GM12878 (cell line): ENCODE results near the gene OR6Q1. TPM values are rescaled to one million over a fixed set of nuclear protein-coding genes. Genes with fewer than 3 reads are reported as not detected.

ENCODE experiments used
- ATAC-seq: fragments of 200-7000 bp; cut with Tn5 transposase; 3 replicates; pipeline ENCODE4 v1.9.1; 2020; ENCODE audit warnings: mild to moderate bottlenecking, moderate library complexity
- BruUV-seq: library from RNA; stranded (reverse); fragments of 400-500 nt; replicated peaks from 2 replicates; lab custom pipeline; 2021; lab: Mats Ljungman, UMichigan
- CTCF ChIA-PET: fragments of 300-600 bp; sonication (Branson Sonifier 250); formaldehyde crosslinking; extraction: SDS; loops from one replicate; lab custom pipeline; 2021; ENCODE audit warnings: inconsistent platforms; lab: Yijun Ruan, JAX
- POLR2A ChIA-PET: fragments of 350-600 bp; formaldehyde crosslinking; extraction: SDS; loops from one replicate; lab custom pipeline; 2021; ENCODE audit warnings: inconsistent platforms; lab: Charles Lee
- RAD21 ChIA-PET: fragments of 300-600 bp; sonication (Branson Sonifier 250); formaldehyde crosslinking; loops from one replicate; lab custom pipeline; 2023; ENCODE audit warnings: antibody characterized with exemption; ENCODE audit not compliant: unreplicated experiment; lab: Charles Lee
- SMC1A ChIA-PET: fragments of 300-600 bp; sonication (Branson Sonifier 250); formaldehyde crosslinking; loops from one replicate; lab custom pipeline; 2023; ENCODE audit not compliant: unreplicated experiment, uncharacterized antibody; lab: Charles Lee
- DNase-seq: peaks from one replicate; pipeline ENCODE4 v3.0.0-alpha.2; 2011; ENCODE audit warnings: low read depth, low spot score
- FAIRE-seq: peaks from 3 replicates; lab custom pipeline; 2011; peaks lifted over from hg19 to GRCh38; lab: Jason Lieb, UNC
- H2AFZ ChIP-seq: 2 replicates; pipeline ENCODE4 v1.6.0; 2011; ENCODE audit warnings: low read depth, low read length, control low read depth; ENCODE audit not compliant: control insufficient read depth
- H3K27ac ChIP-seq: 2 replicates; pipeline ENCODE4 v1.5.1; 2011; ENCODE audit warnings: control low read depth; ENCODE audit not compliant: control insufficient read depth, insufficient read depth
- H3K27me3 ChIP-seq, 2 experiments: replicated peaks in 1 of 2; 2 replicates each; pipeline versions ENCODE4 v1.6.0 to v1.6.1; 2011; ENCODE audit warnings: low read length in 1 of 2; ENCODE audit not compliant: control insufficient read depth in 2 of 2, insufficient read depth in 2 of 2
- H3K36me3 ChIP-seq, 2 experiments: 2 replicates each; pipeline ENCODE4 v1.5.1; 2011; ENCODE audit warnings: low read length in 1 of 2; ENCODE audit not compliant: control insufficient read depth in 2 of 2, insufficient read depth in 2 of 2
- H3K4me1 ChIP-seq: 2 replicates; pipeline ENCODE4 v1.6.1; 2011; ENCODE audit warnings: mild to moderate bottlenecking, low read length, moderate library complexity, mixed read lengths; ENCODE audit not compliant: control insufficient read depth, insufficient read depth
- H3K4me2 ChIP-seq: 2 replicates; pipeline ENCODE4 v1.6.0; 2011; ENCODE audit warnings: control low read depth; ENCODE audit not compliant: control insufficient read depth, insufficient read depth
- H3K4me3 ChIP-seq: fragments of 200-600 bp; sonication (generic); 2 replicates; pipeline ENCODE4 v1.5.1; 2016
- H3K79me2 ChIP-seq: 2 replicates; pipeline ENCODE4 v1.6.0; 2011; ENCODE audit warnings: low read length; ENCODE audit not compliant: control insufficient read depth, insufficient read depth
- H3K9ac ChIP-seq: 2 replicates; pipeline ENCODE4 v1.8.0; 2011; ENCODE audit warnings: low read length, control low read depth, mixed read lengths; ENCODE audit not compliant: control insufficient read depth, insufficient read depth
- H3K9me3 ChIP-seq: replicated peaks from 3 replicates; pipeline ENCODE4 v1.5.1; 2011; ENCODE audit warnings: mild to moderate bottlenecking, low read length; ENCODE audit not compliant: control insufficient read depth, insufficient read depth
- H4K20me1 ChIP-seq: 2 replicates; pipeline ENCODE4 v1.6.0; 2011; ENCODE audit not compliant: control insufficient read depth, insufficient read depth
- ATF3 ChIP-seq: IDR thresholded peaks from 2 replicates; pipeline ENCODE4 v1.6.1; 2011; ENCODE audit warnings: low read depth, mild to moderate bottlenecking, low read length, moderate library complexity, borderline replicate concordance; ENCODE audit errors: extremely low read depth
- ATF7 ChIP-seq: fragments of 450-650 bp; IDR thresholded peaks from 2 replicates; pipeline ENCODE4 v1.6.1; 2016; ENCODE audit warnings: low read depth, mild to moderate bottlenecking
- BHLHE40 ChIP-seq, 2 experiments: fragments of 450-650 bp in 1 of 2; IDR thresholded peaks; 2 replicates each; pipeline ENCODE4 v1.6.1; 2011 to 2017; ENCODE audit warnings: low read depth in 2 of 2, borderline replicate concordance in 1 of 2, improper control_type of control experiment in 1 of 2, low read length in 1 of 2, mild to moderate bottlenecking in 1 of 2
- CHD4 ChIP-seq: fragments of 200-600 bp; sonication (generic); IDR thresholded peaks from 2 replicates; pipeline ENCODE4 v1.6.1; 2016; ENCODE audit warnings: mild to moderate bottlenecking
- EGR1 ChIP-seq, 2 experiments: IDR thresholded peaks; 1 replicate in 1 of 2; 2 replicates in 1 of 2; pipeline ENCODE4 v1.6.1; 2011 to 2012; ENCODE audit warnings: low read depth in 2 of 2, low read length in 2 of 2, borderline replicate concordance in 1 of 2, mild to moderate bottlenecking in 1 of 2, moderate library complexity in 1 of 2
- FOXK2 ChIP-seq: fragments of 450-650 bp; IDR thresholded peaks from 2 replicates; pipeline ENCODE4 v1.6.1; 2017; ENCODE audit warnings: mild to moderate bottlenecking, moderate library complexity
- GATAD2B ChIP-seq: fragments of 450-650 bp; conservative IDR thresholded peaks from 2 replicates; pipeline ENCODE4 v1.6.1; 2017; ENCODE audit warnings: low read depth, mild to moderate bottlenecking, moderate library complexity
- MEF2A ChIP-seq: IDR thresholded peaks from 2 replicates; pipeline ENCODE4 v1.6.1; 2011; ENCODE audit warnings: low read depth, mild to moderate bottlenecking, low read length, moderate library complexity; ENCODE audit not compliant: insufficient read depth
- NFIC ChIP-seq: IDR thresholded peaks from 2 replicates; pipeline ENCODE4 v1.6.1; 2012; ENCODE audit warnings: low read depth, mild to moderate bottlenecking, inconsistent platforms, low read length, moderate library complexity
- NR2C2 ChIP-seq: IDR thresholded peaks from 2 replicates; pipeline ENCODE4 v1.6.1; 2011; ENCODE audit warnings: borderline replicate concordance, low read depth; ENCODE audit not compliant: control insufficient read depth, insufficient read length
- NR2F1 ChIP-seq: fragments of 450-650 bp; conservative IDR thresholded peaks from 2 replicates; pipeline ENCODE4 v1.6.1; 2017; ENCODE audit warnings: mild to moderate bottlenecking
- POLR2AphosphoS5 ChIP-seq: IDR thresholded peaks from 2 replicates; pipeline ENCODE4 v1.6.1; 2011; ENCODE audit warnings: mild to moderate bottlenecking, low read length, inconsistent platforms
- SMC3 ChIP-seq: IDR thresholded peaks from 2 replicates; pipeline ENCODE4 v1.6.1; 2011; ENCODE audit warnings: low read length, improper control_type of control experiment, borderline replicate concordance
- WGBS: methylation state at CpG from one replicate; pipeline ENCODE4 v1.1.6; 2016; ENCODE audit warnings: low lambda C conversion rate; ENCODE audit not compliant: insufficient replicate concordance, insufficient coverage; ENCODE audit errors: missing lambda C conversion rate; 5-methylcytosine and 5-hydroxymethylcytosine counted together
- in situ Hi-C: fragments of 300-500 bp; cut with MboI; formaldehyde crosslinking; loops from 9 replicates; pipeline ENCODE4 v1.14.3; 2018; ENCODE audit warnings: mixed read lengths
- intact Hi-C: fragments of 100-400 bp; cut with micrococcal nuclease; formaldehyde crosslinking; loops from one replicate; pipeline ENCODE4 v1.14.2; 2022; ENCODE audit not compliant: unreplicated experiment
- polyA plus RNA-seq, 11 experiments: library from polyadenylated mRNA; depleted of rRNA in 4 of 11; unstranded in 6 of 11; stranded (reverse) in 5 of 11; fragments of >200 nt; fragmentation: Nextera tagmentation in 4 of 11; fragmentation: Illumina TruSeq in 1 of 11; extraction: Ambion mirVana in 4 of 11; extraction: Trizol in 1 of 11; gene quantifications; 1 replicate in 1 of 11; 2 replicates in 10 of 11; pipeline versions ENCODE4 v1.2.1 to v1.2.3, GENCODE V29; 2011 to 2016; ENCODE audit warnings: inconsistent platforms in 2 of 11, missing spikeins in 2 of 11, low read depth in 1 of 11
- total RNA-seq, 4 experiments: library from RNA; depleted of rRNA in 3 of 4; stranded (reverse); fragments of >200 nt in 3 of 4; fragmentation: Illumina TruSeq in 1 of 4; extraction: Trizol in 1 of 4; gene quantifications; 2 replicates each; pipeline versions ENCODE4 v1.2.1 to v1.2.3, GENCODE V29; 2013 to 2021
- TF ChIP-seq, protein P1 (sequence below): fragments of 450-650 bp; IDR thresholded peaks from 2 replicates; pipeline ENCODE4 v1.6.1; 2016; ENCODE audit warnings: mild to moderate bottlenecking
- TF ChIP-seq, protein P2 (sequence below): IDR thresholded peaks from 2 replicates; pipeline ENCODE4 v1.6.1; 2012; ENCODE audit warnings: low read depth, low read length, improper control_type of control experiment

OR6Q1 gene
- total and polyA plus RNA-seq, 10 of the 15 experiments (the other 5 are each of a cell fraction or from before 2014, with no cell fraction given) = not detected

DNA sequence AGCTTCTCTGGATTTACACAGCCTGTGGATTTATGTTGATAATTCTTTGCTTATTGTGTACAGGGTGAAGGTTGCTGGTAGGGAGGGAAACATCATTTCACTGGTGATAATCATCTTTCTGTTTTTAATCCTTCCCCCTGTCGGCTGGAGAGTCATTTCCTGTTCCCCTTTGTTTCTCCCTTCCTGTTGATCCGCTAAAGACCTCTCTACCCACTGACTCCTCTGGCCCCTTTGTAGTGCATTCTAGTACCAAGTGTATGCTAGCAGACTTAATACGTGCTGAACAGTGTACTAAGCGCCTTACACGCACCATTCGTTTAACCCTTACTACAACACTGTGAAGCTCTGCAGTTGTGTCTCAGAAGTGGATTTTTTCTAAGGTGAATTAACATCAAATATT lies 26.1 kb upstream of the OR6Q1 start:
- BruUV-seq = no TSS peak
- Histone ChIP-seq H2AFZ (no peak overlapping the region), H3K36me3 (no peaks in the 10 kb centered on the region), H4K20me1 (no peaks in the 10 kb centered on the region), H3K9ac (no peak overlapping the region), H3K4me2 (no peak overlapping the region), H3K79me2 (no peaks in the 10 kb centered on the region), H3K9me3 (no peaks in the 10 kb centered on the region), H3K27me3 (no peaks in the 10 kb centered on the region)
- ChIA-PET POLR2A (no interaction called here), SMC1A (no interaction called here), RAD21 (no interaction called here)
- 40% methylated on average over 6 of the region's 6 CpGs for WGBS
- in situ Hi-C loops = no loop called here
- FAIRE-seq (no peak), DNase-seq (no peak), ATAC-seq (no peak)
- TF ChIP-seq BHLHE40 (IDR thresholded peaks at IDR 0.05; ENCODE audit: borderline replicate concordance in 1 of 2, low read depth in 2 of 2, low read length in 1 of 2) (no peak), SMC3 (no peak), EGR1 (IDR thresholded peaks at IDR 0.05; ENCODE audit: borderline replicate concordance in 1 of 2, low read depth in 2 of 2, low read length in 2 of 2) (no peak), GATAD2B (no peak), FOXK2 (no peak), NFIC (no peak), POLR2AphosphoS5 (no peak), NR2C2 (no peak), ATF7 (no peak), CHD4 (no peak), ATF3 (no peak), MEF2A (no peak), NR2F1 (no peak)
- TF ChIP-seq, protein P1, sequence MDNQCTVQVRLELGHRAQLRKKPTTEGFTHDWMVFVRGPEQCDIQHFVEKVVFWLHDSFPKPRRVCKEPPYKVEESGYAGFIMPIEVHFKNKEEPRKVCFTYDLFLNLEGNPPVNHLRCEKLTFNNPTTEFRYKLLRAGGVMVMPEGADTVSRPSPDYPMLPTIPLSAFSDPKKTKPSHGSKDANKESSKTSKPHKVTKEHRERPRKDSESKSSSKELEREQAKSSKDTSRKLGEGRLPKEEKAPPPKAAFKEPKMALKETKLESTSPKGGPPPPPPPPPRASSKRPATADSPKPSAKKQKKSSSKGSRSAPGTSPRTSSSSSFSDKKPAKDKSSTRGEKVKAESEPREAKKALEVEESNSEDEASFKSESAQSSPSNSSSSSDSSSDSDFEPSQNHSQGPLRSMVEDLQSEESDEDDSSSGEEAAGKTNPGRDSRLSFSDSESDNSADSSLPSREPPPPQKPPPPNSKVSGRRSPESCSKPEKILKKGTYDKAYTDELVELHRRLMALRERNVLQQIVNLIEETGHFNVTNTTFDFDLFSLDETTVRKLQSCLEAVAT = no peak
- TF ChIP-seq, protein P2, sequence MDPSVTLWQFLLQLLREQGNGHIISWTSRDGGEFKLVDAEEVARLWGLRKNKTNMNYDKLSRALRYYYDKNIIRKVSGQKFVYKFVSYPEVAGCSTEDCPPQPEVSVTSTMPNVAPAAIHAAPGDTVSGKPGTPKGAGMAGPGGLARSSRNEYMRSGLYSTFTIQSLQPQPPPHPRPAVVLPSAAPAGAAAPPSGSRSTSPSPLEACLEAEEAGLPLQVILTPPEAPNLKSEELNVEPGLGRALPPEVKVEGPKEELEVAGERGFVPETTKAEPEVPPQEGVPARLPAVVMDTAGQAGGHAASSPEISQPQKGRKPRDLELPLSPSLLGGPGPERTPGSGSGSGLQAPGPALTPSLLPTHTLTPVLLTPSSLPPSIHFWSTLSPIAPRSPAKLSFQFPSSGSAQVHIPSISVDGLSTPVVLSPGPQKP = no peak
- TF ChIP-seq, all 136 proteins: peak for 0
- intact Hi-C loops = no loop called here
- no peaks in the 10 kb centered on the region for H3K4me1 ChIP-seq
- no peak overlapping the region for H3K4me3 ChIP-seq
- H3K27ac ChIP-seq = no peak overlapping the region
- CTCF ChIA-PET = no interaction called here
